Sigmoid colon (tissue), 4 donors: ENCODE measurements around the gene MACROD2.

Experiments
- CTCF ChIP-seq, 4 experiments: fragments of 450-650 bp in 3 of 4; fragments of 200-600 bp in 1 of 4; IDR thresholded peaks; one replicate each; pipeline ENCODE4 v1.5.1; 2016 to 2019; ENCODE audit warnings: antibody characterized with exemption in 4 of 4, mild to moderate bottlenecking in 3 of 4, moderate library complexity in 2 of 4
- POLR2A ChIP-seq, 2 donors: fragments of 450-650 bp; IDR thresholded peaks; one replicate each; pipeline ENCODE4 v1.6.1; 2016; ENCODE audit warnings: antibody characterized with exemption in 2 of 2, mild to moderate bottlenecking in 2 of 2, moderate library complexity in 2 of 2
- POLR2AphosphoS5 ChIP-seq, 4 donors: sonication (generic); formaldehyde crosslinking; IDR thresholded peaks; one replicate each; pipeline ENCODE4 v1.6.1; 2017; ENCODE audit warnings: antibody characterized with exemption in 4 of 4

- no peak for TF ChIP-seq CTCF (IDR thresholded peaks at IDR 0.05)
- no peak for TF ChIP-seq POLR2AphosphoS5 (IDR thresholded peaks at IDR 0.05)
- TF ChIP-seq POLR2A (IDR thresholded peaks at IDR 0.05): no peak
Observed at GRCh38 chr20:15345287-15345686, 1350.0 kb downstream of the MACROD2 start.
